Measurements from ENCODE around the gene RAB3GAP1.
"Not testable (repeated sequence)": the region's sequence is repeated elsewhere in the genome, so short reads cannot be mapped to it uniquely, and the experiment has no call there.

RAB3GAP1 gene

DNA sequence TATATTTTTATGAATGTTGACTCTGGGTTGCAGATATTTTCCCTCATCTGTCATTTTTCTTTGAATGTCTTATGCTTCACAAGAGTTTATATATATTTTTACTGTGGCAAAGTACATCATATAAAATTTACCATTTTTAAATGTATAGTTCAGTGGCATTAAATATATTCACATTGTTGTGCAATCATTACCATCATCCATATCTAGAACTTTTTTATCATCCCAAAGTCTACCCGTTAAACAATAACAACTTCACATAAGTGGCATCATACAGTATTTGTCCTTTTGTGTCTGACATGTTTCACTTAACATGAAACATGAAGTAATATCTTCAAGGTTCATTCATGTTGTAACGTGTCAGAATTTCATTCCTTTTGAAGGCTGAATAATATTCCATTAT, 24.5 kb downstream of the RAB3GAP1 start:
- Mint-ChIP-seq H3K36me3 (ENCODE audit: low read depth) (peaks cover 68% of the 10 kb centered on the region), H3K27me3 (no peaks in the 10 kb centered on the region), H3K4me3 (no peak overlapping the region), H3K9me3 (peaks cover 22% of the 10 kb centered on the region), H3K4me1 (ENCODE audit: low read depth) (peaks cover 23% of the 10 kb centered on the region), H3K27ac (no peak overlapping the region)

DNA sequence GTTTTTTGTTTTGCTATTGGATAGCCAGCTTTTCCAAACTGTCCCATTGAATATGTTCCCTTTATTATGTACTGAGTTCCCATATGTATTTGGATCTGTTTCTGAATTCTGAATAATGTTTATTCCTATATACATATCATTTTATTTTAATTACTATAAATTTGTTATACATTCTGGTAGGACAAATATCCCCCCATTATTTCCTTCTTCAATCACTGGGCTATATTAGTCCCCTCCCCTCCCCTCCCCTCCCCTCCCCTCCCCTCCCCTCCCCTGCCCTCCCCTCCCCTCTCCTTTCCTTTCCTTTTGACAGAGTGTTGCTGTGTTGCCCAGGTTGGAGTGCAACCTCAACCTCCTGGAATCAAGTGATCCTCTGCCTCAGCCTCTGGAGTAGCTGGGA, 26.3 kb downstream of the RAB3GAP1 start:
- H3K27me3 Mint-ChIP-seq, result no peaks in the 10 kb centered on the region
- no peak overlapping the region for H3K4me3 Mint-ChIP-seq
- H3K36me3 Mint-ChIP-seq (ENCODE audit: low read depth), result peaks cover 70% of the 10 kb centered on the region
- H3K27ac Mint-ChIP-seq, result no peak overlapping the region
- H3K9me3 Mint-ChIP-seq, result peaks cover 10% of the 10 kb centered on the region
- H3K4me1 Mint-ChIP-seq (ENCODE audit: low read depth), result peaks cover 23% of the 10 kb centered on the region

GRCh38 chr2:135086222-135086621, 34.1 kb downstream of the RAB3GAP1 start:
- peaks cover 55% of the 10 kb centered on the region for H3K36me3 Mint-ChIP-seq (ENCODE audit: low read depth)
- H3K27me3 Mint-ChIP-seq, result no peaks in the 10 kb centered on the region
- H3K27ac Mint-ChIP-seq, result no peak overlapping the region
- peaks cover 3% of the 10 kb centered on the region for H3K9me3 Mint-ChIP-seq
- peaks cover 21% of the 10 kb centered on the region for H3K4me1 Mint-ChIP-seq (ENCODE audit: low read depth)
- no peak overlapping the region for H3K4me3 Mint-ChIP-seq

- Mint-ChIP-seq H3K4me1 (ENCODE audit: low read depth) (peaks cover 18% of the 10 kb centered on the region), H3K36me3 (ENCODE audit: low read depth) (peaks cover 63% of the 10 kb centered on the region)
- H3K27me3 Mint-ChIP-seq, H3K4me3 Mint-ChIP-seq, H3K9me3 Mint-ChIP-seq, H3K27ac Mint-ChIP-seq: not testable (repeated sequence)
These were observed 37.5 kb downstream of the RAB3GAP1 start for GRCh38 chr2:135089597-135089996.

GRCh38 chr2:135091681-135092080, 39.6 kb downstream of the RAB3GAP1 start:
- peaks cover 60% of the 10 kb centered on the region for H3K36me3 Mint-ChIP-seq (ENCODE audit: low read depth)
- H3K27ac Mint-ChIP-seq, result no peak overlapping the region
- no peak overlapping the region for H3K4me3 Mint-ChIP-seq
- peaks cover 3% of the 10 kb centered on the region for H3K9me3 Mint-ChIP-seq
- H3K4me1 Mint-ChIP-seq (ENCODE audit: low read depth), result peaks cover 7% of the 10 kb centered on the region
- H3K27me3 Mint-ChIP-seq, result no peaks in the 10 kb centered on the region

GRCh38 chr2:135093193-135093592, 41.1 kb downstream of the RAB3GAP1 start:
- Mint-ChIP-seq H3K27ac (peak overlapping the region; percentile 0), H3K27me3 (no peaks in the 10 kb centered on the region), H3K36me3 (ENCODE audit: low read depth) (peaks cover 59% of the 10 kb centered on the region), H3K9me3 (peaks cover 3% of the 10 kb centered on the region), H3K4me1 (ENCODE audit: low read depth) (peaks cover 7% of the 10 kb centered on the region), H3K4me3 (no peak overlapping the region)

GRCh38 chr2:135093670-135094330, 41.7 kb downstream of the RAB3GAP1 start:
- no peak overlapping the region for H3K4me3 Mint-ChIP-seq
- no peak overlapping the region for H3K27ac Mint-ChIP-seq
- H3K4me1 Mint-ChIP-seq (ENCODE audit: low read depth), result peaks cover 7% of the 10 kb centered on the region
- H3K27me3 Mint-ChIP-seq, result no peaks in the 10 kb centered on the region
- peaks cover 3% of the 10 kb centered on the region for H3K9me3 Mint-ChIP-seq
- H3K36me3 Mint-ChIP-seq (ENCODE audit: low read depth), result peaks cover 56% of the 10 kb centered on the region

DNA sequence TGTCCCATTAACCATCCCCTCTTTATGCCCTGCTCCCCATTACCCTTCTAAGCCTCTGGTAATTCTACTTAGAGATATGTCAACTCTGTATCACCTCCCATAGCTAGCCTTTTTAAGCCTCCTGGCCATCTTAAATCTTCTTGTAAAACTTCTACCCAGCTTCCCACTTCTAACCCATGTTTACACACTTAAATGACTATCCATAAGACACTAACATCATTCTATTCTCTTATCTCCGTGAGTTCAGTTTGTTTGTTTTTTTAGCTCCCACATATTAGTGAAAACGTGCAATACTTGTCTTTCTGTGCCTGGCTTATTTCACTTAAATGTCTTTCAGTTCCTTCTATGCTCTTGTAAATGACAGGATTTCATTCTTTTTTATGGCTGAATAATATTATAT, 42.4 kb downstream of the RAB3GAP1 start:
- no peaks in the 10 kb centered on the region for H3K27me3 Mint-ChIP-seq
- H3K27ac Mint-ChIP-seq, result no peak overlapping the region
- peaks cover 55% of the 10 kb centered on the region for H3K36me3 Mint-ChIP-seq (ENCODE audit: low read depth)
- peaks cover 12% of the 10 kb centered on the region for H3K4me1 Mint-ChIP-seq (ENCODE audit: low read depth)
- no peak overlapping the region for H3K4me3 Mint-ChIP-seq
- peaks cover 2% of the 10 kb centered on the region for H3K9me3 Mint-ChIP-seq

DNA sequence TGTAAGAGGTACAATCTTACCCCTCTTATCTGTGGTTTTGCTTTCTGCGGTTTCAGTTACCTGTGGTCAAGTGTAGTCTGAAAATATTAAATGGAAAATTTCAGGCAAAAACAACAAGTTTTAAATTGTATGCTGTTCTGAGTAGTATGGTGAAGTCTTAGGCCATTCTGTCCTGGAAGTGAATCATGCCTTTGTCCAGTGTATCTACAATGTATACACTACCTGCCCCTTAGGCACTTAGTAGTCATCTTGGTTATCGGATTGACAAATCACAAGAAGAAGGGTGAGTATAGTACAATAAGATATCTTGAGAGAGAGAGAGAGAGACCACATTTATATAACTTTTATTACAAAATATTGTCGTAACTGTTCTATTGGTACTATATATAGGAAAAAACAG, 43.5 kb downstream of the RAB3GAP1 start:
- Mint-ChIP-seq H3K4me1 (ENCODE audit: low read depth) (peaks cover 13% of the 10 kb centered on the region), H3K36me3 (ENCODE audit: low read depth) (peaks cover 54% of the 10 kb centered on the region), H3K9me3 (no peaks in the 10 kb centered on the region), H3K27me3 (no peaks in the 10 kb centered on the region), H3K4me3 (no peak overlapping the region), H3K27ac (no peak overlapping the region)

GRCh38 chr2:135096665-135097446, 44.8 kb downstream of the RAB3GAP1 start:
- no peaks in the 10 kb centered on the region for H3K9me3 Mint-ChIP-seq
- no peaks in the 10 kb centered on the region for H3K27me3 Mint-ChIP-seq
- H3K4me1 Mint-ChIP-seq (ENCODE audit: low read depth), result peaks cover 13% of the 10 kb centered on the region
- H3K27ac Mint-ChIP-seq, result no peak overlapping the region
- no peak overlapping the region for H3K4me3 Mint-ChIP-seq
- H3K36me3 Mint-ChIP-seq (ENCODE audit: low read depth), result peaks cover 56% of the 10 kb centered on the region

DNA sequence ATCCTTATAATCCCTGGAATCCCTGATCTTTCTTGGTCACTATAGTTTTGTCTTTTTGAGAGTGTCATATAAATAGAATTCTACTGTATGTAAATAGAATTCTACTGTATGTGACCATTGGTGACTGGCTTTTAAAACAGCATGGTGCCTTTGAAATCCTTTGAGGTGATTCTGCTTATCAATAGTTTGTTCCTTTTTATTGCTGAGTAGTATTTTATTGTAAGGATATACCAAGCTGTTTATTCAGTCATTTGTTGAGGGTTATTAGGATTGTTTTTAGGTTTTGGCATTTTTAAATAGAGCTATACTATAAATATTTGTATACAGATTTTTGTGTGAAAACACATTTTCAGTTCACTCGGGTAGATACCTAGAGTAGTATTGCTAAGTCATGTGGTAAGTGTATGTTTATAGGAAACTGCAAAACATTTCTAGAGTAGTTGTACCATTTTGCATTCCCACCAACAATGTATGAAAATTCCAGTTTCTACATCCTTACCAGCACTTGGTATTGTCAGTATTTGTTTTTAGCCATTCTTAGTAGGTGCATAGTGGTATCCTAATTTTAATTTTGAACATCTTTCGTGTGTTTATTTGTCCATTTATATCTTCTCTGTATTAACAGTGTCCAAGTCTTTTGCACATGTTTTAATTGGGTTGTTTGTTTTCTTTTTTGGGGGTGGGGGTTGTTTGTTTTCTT, 45.6 kb downstream of the RAB3GAP1 start:
- peaks cover 13% of the 10 kb centered on the region for H3K4me1 Mint-ChIP-seq (ENCODE audit: low read depth)
- H3K9me3 Mint-ChIP-seq, result no peaks in the 10 kb centered on the region
- H3K4me3 Mint-ChIP-seq, result no peak overlapping the region
- H3K27ac Mint-ChIP-seq, result no peak overlapping the region
- H3K36me3 Mint-ChIP-seq (ENCODE audit: low read depth), result peaks cover 59% of the 10 kb centered on the region
- H3K27me3 Mint-ChIP-seq, result no peaks in the 10 kb centered on the region

DNA sequence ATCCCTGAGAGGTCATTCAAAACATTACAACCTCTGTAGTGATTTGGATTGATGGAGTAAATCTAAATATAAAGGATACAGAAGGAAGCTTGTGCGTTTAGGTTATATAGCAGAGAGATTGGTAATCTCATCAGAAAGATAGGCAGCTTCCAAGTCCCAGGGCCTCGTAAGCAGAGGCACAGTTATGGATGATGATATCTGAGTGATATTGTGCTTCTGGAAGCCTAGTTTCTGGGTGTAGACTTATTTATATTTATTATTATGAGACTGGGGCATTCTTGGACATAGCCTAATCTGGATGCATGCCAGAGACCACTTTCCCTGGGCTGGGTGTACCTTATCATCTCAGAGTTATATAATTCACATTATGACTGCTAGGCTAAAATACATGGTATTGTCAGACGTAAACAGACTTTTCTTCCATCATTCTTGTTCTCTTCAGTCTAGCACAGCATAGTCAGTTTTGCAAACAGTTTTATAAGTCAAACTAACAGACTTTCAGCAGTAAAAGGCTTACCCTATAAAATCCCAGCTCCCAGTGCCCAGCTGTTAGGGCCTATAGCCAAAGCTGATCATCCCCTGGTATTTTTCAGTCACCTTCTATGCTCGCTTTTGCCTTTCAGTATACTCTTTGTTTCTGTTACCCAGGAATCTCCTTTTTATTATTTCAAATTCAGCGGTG, 47.9 kb downstream of the RAB3GAP1 start:
- Mint-ChIP-seq H3K9me3 (peaks cover 9% of the 10 kb centered on the region), H3K27me3 (no peaks in the 10 kb centered on the region), H3K27ac (no peak overlapping the region), H3K4me3 (no peak overlapping the region), H3K4me1 (ENCODE audit: low read depth) (peaks cover 16% of the 10 kb centered on the region), H3K36me3 (ENCODE audit: low read depth) (peaks cover 59% of the 10 kb centered on the region)

- Mint-ChIP-seq H3K36me3 (ENCODE audit: low read depth) (peaks cover 59% of the 10 kb centered on the region), H3K27ac (peak overlapping the region; percentile 33), H3K4me1 (ENCODE audit: low read depth) (peaks cover 8% of the 10 kb centered on the region), H3K9me3 (peaks cover 9% of the 10 kb centered on the region), H3K27me3 (no peaks in the 10 kb centered on the region), H3K4me3 (no peak overlapping the region)
These were observed 51.8 kb downstream of the RAB3GAP1 start for GRCh38 chr2:135103843-135104242.

GRCh38 chr2:135105513-135106316, 53.6 kb downstream of the RAB3GAP1 start:
- H3K4me1 Mint-ChIP-seq (ENCODE audit: low read depth); H3K27me3 Mint-ChIP-seq; H3K4me3 Mint-ChIP-seq; H3K27ac Mint-ChIP-seq; H3K9me3 Mint-ChIP-seq: not testable (repeated sequence)
- peaks cover 51% of the 10 kb centered on the region for H3K36me3 Mint-ChIP-seq (ENCODE audit: low read depth)
